HG02759 (cell line): Measurements from ENCODE around the gene NME7.
A peak's percentile ranks its signal among the peaks of the same experiment; 100 is the strongest.
"Not testable (repeated sequence)": the region's sequence is repeated elsewhere in the genome, so short reads cannot be mapped to it uniquely, and the experiment has no call there.

ENCODE experiments used
- ATAC-seq: cut with Tn5 transposase; IDR thresholded peaks from one replicate; pipeline ENCODE4 v1.9.1; 2021; ENCODE audit warnings: mild to moderate bottlenecking, moderate library complexity; ENCODE audit not compliant: unreplicated experiment

Gene NME7

GRCh38 chr1:169342096-169342495 lies 25.5 kb downstream of the NME7 start:
- not testable (repeated sequence) for ATAC-seq

DNA sequence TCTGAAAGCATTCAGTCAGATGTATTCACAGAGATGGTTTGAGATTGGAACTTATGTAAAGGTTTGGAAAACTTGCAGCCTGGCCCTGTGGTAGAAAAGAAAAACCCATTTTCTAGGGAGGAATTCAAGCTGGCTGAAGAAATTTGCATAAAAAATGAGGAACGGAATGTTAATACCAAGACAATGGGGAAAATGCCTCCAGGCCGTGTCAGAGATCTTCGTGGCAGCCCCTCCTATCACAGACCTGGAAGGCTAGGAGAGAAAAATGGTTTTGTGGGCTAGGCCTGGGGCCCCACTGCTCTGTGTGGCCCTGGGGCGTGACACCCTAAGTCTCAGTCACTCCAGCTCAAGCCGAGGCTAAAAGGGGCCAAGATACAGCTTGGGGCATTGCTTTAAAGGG lies 26.7 kb downstream of the NME7 start:
- ATAC-seq, result no peak

GRCh38 chr1:169339773-169340172 lies 27.8 kb downstream of the NME7 start:
- ATAC-seq, result no peak

- no peak for ATAC-seq
These were observed 29.0 kb downstream of the NME7 start for GRCh38 chr1:169338617-169339016.

- not testable (repeated sequence) for ATAC-seq
These were observed 30.5 kb downstream of the NME7 start for GRCh38 chr1:169336947-169337715.

DNA sequence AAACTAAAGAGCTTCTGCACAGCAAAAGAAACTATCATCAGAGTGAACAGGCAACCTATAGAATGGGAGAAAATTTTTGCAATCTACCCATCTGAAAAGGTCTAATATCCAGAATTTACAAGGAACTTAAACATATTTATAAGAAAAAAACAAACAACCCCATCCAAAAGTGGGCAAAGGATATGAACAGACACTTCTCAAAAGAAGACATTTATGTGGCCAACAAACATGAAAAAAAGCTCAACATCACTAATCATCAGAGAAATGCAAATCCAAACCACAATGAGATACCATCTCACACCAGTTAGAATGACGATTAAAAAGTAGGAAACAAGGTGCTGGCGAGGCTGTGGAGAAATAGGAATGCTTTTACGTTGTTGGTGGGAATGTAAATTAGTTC lies 32.9 kb downstream of the NME7 start:
- ATAC-seq, result not testable (repeated sequence)

GRCh38 chr1:169330927-169331326 lies 36.7 kb downstream of the NME7 start:
- ATAC-seq, result no peak

GRCh38 chr1:169329383-169329782 lies 38.2 kb downstream of the NME7 start:
- no peak for ATAC-seq

- ATAC-seq, result no peak
These were observed 39.7 kb downstream of the NME7 start for GRCh38 chr1:169327875-169328274.

DNA sequence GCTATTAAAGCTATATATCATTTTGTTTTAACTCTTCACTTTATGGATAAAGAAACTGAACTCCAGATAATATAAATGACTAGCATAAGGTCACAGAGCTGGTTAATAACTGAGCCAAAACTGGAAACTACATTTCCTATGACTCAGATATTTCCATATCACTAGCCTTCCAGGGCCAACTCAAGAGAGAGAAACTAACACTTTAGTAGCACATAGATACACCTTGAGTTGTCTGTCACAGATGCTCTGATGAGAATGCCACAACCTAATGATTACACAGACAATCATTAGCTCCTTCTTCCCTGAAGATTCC lies 40.7 kb downstream of the NME7 start:
- ATAC-seq, result peak; percentile 97

DNA sequence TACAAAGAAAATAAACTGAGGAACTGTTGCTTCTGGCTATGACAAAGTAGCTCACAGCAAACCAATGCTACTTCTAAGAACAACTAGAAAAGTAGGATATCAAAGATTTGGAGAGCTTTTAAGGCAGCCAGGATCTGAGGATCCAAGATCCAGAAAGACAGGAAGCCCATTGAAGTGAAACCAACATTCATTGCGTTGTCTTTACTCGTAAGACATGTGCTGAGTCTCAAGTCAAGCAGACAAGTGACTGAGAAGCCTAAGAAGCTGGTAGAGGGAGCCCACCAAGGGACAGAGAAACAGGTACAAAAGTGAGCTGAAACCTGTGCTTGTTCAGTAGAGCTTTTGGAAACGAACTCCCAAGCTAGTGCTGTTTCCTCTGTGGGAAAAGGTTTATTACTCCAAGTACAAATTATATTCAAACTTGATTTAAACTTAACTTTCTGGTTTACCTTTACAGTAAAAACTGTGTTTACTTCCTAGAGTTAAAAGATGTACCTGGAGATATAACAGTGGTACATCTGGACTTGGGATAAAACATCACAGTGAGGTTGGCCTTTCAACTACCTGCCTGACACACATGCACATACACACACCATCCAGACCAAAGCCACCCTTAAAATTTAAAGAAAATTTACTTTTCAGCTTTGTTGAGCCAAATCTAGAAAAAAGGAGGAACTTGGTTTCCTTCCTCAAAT lies 41.2 kb downstream of the NME7 start:
- ATAC-seq, result peak; percentile 39

- ATAC-seq, result no peak
These were observed 42.5 kb downstream of the NME7 start for GRCh38 chr1:169325117-169325516.

- no peak for ATAC-seq
These were observed 45.5 kb downstream of the NME7 start for GRCh38 chr1:169322138-169322537.

DNA sequence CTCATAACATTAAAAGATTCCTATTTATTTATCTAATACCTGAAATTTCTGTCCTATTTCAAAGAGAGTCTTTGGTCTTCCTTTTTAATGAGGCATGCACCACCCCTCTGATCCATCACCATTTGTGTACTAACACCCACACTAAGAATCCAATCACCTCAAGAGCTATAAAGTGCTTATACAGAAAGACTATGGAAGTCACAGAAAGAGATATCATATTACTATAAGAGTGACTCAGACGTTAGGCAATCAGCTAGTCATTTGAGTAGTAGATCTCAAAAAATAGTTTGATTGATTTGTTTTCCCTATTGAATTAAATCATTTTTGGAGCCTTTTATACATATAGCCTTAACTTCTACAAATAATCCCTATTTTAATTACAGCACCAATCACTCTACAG lies 46.1 kb downstream of the NME7 start:
- ATAC-seq, result no peak

- ATAC-seq, result no peak
These were observed 48.9 kb downstream of the NME7 start for GRCh38 chr1:169318536-169319244.

DNA sequence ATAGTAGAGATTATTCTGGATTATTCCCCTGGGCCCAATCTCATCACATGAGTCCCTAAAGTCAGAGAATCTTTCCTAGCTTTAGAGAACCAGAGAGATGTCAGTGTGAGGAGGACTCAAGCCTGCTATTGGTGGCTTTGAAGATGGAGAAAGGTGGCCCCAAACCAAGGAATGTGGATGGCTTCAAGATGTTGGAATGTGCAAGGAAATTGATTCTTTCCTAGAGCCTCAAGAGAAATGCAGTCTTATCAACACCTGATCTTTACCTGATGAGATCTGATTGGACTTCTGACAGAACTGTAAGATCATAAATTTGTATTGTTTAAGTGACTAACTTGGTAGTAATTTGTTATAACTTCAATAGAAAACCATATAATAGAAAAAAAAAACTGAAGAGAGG lies 51.0 kb downstream of the NME7 start:
- no peak for ATAC-seq

GRCh38 chr1:169312084-169312954 lies 55.3 kb downstream of the NME7 start:
- peak; percentile 71 for ATAC-seq

GRCh38 chr1:169309178-169310166 lies 58.1 kb downstream of the NME7 start:
- ATAC-seq, result peak; percentile 58

DNA sequence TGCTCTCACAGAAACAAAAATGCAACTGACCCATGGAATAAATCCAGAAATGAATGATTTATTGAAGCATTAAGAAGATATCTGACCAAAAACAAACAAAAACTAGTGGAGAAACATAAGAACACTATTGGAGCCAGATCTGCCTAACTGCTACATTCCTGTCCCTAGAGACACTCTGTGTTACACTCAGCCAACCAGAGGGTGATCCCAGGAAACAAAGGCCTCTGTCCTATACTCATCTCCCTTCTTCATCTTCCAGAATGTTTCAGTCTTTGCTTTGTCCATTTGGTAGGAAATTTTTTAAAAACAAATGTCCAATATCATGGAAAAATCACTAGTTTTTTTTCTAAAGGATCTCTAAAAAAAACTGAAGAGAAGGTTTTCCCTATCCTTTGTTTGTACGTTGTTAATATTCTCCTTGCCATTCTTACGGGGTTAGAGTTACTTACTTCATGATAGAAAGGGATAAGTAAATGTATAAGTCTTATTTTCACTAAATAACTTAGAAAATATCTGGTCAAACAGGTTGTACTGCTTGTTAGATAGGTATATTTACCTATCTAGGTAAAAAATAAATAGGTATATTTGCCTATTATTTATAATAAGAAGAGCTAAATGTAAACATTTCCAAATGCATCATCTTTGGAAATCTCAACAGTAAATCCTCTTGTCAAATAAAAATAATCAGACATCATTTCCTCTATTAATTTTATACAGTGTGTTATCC lies 59.1 kb downstream of the NME7 start:
- no peak for ATAC-seq
